GM06990 (cell line): ENCODE measurements around the gene ZNF335.

Source experiments
- DNase-seq: peaks from one replicate; pipeline ENCODE4 v3.0.0-alpha.2; 2011; ENCODE audit not compliant: insufficient read length; ENCODE audit errors: extremely low read depth
- H3K27me3 ChIP-seq: replicated peaks from 2 replicates; pipeline ENCODE4 v1.6.0; 2011; ENCODE audit warnings: low read length; ENCODE audit not compliant: control insufficient read depth, insufficient read depth
- H3K36me3 ChIP-seq: 2 replicates; pipeline ENCODE4 v1.5.1; 2011; ENCODE audit warnings: low read length; ENCODE audit not compliant: control insufficient read depth, insufficient read depth
- H3K4me3 ChIP-seq: replicated peaks from 2 replicates; pipeline ENCODE4 v1.5.1; 2011; ENCODE audit warnings: low read depth, mild to moderate bottlenecking, control low read depth, low read length
- TF ChIP-seq, protein P1 (sequence below): IDR thresholded peaks from 2 replicates; pipeline ENCODE4 v1.5.1; 2011; ENCODE audit warnings: low read length, control low read depth, mild to moderate bottlenecking, inconsistent platforms; ENCODE audit not compliant: insufficient read depth, poor library complexity, severe bottlenecking

Gene ZNF335, protein sequence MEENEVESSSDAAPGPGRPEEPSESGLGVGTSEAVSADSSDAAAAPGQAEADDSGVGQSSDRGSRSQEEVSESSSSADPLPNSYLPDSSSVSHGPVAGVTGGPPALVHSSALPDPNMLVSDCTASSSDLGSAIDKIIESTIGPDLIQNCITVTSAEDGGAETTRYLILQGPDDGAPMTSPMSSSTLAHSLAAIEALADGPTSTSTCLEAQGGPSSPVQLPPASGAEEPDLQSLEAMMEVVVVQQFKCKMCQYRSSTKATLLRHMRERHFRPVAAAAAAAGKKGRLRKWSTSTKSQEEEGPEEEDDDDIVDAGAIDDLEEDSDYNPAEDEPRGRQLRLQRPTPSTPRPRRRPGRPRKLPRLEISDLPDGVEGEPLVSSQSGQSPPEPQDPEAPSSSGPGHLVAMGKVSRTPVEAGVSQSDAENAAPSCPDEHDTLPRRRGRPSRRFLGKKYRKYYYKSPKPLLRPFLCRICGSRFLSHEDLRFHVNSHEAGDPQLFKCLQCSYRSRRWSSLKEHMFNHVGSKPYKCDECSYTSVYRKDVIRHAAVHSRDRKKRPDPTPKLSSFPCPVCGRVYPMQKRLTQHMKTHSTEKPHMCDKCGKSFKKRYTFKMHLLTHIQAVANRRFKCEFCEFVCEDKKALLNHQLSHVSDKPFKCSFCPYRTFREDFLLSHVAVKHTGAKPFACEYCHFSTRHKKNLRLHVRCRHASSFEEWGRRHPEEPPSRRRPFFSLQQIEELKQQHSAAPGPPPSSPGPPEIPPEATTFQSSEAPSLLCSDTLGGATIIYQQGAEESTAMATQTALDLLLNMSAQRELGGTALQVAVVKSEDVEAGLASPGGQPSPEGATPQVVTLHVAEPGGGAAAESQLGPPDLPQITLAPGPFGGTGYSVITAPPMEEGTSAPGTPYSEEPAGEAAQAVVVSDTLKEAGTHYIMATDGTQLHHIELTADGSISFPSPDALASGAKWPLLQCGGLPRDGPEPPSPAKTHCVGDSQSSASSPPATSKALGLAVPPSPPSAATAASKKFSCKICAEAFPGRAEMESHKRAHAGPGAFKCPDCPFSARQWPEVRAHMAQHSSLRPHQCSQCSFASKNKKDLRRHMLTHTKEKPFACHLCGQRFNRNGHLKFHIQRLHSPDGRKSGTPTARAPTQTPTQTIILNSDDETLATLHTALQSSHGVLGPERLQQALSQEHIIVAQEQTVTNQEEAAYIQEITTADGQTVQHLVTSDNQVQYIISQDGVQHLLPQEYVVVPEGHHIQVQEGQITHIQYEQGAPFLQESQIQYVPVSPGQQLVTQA (N-terminal part only)

DNA sequence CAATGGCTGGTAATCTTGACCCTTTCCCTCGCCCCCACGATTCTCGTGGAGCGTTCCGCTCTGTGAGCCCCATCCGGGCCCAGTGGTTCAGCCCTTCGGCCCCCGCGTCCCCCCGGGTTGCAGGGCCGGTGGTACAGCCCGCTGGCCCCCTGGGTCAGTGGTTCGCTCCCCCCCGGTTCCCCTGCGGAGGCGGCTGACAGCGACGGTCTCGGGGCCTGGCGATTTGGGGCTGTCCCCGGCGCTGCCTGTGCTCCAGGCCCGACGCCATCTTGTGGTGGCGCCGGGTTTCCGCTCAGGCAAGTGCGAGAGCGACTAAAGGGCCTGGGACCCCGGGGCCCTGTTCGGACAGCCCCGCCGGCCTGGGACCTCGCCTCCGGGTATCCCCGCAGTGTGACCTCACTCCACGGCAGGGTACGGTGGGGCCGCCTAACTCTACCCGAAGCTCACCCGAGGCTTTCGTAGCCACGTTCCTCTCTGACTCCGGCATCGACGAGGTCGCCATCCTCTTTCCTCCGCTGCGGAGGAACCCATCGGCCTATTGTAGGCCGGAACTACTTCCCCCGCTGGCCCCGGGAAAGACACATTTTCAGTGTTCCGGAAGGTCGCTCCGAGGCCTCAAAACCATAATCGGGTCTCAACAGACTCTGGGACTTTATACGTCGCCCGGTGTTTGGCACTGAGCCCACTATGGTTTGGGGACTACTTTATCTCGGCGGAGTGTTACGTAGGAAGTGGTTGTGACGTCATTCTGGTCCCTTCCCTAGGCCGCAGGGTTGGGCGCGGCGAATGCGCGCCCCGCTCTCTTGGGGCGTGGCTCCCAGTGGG is at the start of gene ZNF335:
TSS of gene ZNF335 (minus strand) at position 529 of the 825 bp plus-strand sequence. CDS start 793 bp downstream, outside the sequence.
- Histone ChIP-seq H3K4me3 (peak within 1 kb of the TSS; percentile 85), H3K36me3 (peaks cover 22% of the 10 kb centered on the region), H3K27me3 (no peaks in the 10 kb centered on the region)
- DNase-seq = peak; percentile 98
- TF ChIP-seq, protein P1, sequence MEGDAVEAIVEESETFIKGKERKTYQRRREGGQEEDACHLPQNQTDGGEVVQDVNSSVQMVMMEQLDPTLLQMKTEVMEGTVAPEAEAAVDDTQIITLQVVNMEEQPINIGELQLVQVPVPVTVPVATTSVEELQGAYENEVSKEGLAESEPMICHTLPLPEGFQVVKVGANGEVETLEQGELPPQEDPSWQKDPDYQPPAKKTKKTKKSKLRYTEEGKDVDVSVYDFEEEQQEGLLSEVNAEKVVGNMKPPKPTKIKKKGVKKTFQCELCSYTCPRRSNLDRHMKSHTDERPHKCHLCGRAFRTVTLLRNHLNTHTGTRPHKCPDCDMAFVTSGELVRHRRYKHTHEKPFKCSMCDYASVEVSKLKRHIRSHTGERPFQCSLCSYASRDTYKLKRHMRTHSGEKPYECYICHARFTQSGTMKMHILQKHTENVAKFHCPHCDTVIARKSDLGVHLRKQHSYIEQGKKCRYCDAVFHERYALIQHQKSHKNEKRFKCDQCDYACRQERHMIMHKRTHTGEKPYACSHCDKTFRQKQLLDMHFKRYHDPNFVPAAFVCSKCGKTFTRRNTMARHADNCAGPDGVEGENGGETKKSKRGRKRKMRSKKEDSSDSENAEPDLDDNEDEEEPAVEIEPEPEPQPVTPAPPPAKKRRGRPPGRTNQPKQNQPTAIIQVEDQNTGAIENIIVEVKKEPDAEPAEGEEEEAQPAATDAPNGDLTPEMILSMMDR = no peak

DNA sequence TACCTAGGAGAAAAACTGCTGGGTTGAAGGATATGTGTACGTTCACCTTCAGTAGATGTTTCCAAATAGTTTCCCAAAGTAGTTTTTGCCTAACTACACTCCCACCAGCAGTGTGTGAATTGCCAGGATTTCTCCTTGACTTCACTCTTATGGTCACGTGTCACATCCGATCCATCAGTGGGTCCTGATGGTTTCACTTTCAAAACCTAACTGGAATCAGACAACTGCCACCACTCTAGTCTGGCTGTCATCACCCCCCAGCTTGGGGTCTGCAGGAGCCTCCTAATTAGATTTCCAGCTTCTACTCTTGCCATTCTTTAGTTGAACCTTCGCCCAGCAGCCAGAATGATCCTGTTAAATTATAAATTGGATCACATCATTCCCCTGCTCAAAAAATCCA is 48.6 kb upstream of the ZNF335 start:
- Histone ChIP-seq H3K4me3 (no peak overlapping the region), H3K27me3 (no peaks in the 10 kb centered on the region), H3K36me3 (no peaks in the 10 kb centered on the region)
- DNase-seq = no peak
- TF ChIP-seq, protein P1 = no peak

DNA sequence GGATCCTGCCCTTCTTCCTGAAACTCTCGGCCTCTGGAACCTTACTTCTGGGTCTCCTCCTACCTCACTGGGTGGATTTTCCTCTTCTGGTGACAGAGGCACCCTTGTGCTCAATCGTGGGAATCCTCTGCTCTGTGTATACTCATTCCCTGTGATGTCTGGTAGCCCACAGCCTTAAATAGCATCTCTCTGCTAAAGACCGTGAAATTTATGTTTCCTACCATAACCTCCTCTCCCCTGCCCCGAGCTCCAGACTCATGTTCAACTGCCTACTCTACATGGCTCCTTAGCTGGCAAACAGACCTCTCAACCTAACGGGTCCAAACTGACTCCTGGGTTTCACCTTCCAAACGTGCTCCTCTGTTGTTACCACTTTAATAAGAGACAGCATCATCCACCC is 46.6 kb upstream of the ZNF335 start:
- no peak overlapping the region for H3K4me3 ChIP-seq
- DNase-seq = no peak
- H3K27me3 ChIP-seq = no peaks in the 10 kb centered on the region
- TF ChIP-seq, protein P1 = no peak
- no peaks in the 10 kb centered on the region for H3K36me3 ChIP-seq

DNA sequence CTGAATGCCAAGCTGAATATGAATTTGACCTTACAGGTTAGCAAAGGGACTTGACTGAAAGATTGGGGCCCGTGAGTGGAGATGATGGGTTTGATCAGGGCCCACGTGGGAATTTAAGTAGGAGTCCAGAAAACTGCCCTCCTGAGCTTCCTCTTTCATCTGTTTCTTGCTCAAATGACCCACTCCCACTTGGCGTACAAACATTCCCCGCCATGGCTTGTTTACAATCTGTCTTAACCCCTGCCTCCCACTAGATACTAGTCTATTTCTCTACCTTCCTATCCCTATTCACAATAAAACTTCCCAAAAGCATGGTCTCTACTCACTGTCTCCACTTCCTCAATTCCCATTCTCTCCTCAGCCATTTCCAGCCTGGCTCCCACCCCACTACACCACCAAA is 46.1 kb upstream of the ZNF335 start:
- H3K27me3 ChIP-seq = no peaks in the 10 kb centered on the region
- no peak overlapping the region for H3K4me3 ChIP-seq
- DNase-seq = no peak
- H3K36me3 ChIP-seq = no peaks in the 10 kb centered on the region
- TF ChIP-seq, protein P1 = no peak

DNA sequence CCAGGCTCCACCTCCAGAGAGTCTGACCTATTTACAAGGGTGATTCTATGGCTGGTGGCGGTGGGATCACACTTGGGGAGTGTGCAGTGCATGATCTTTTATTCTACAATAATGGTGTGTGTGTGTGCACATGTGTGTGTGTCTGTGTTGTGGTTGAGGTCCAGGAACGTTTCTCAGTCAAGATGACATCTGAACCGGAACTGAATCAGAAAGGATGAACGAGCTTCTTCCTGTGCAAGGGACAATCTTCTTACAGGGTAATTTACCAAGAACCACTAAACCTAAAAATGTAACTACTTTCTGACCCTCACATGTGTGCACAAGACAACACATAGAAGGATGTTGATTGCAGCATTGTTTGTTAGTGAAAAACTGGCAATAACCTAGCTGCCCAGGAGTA is 45.3 kb upstream of the ZNF335 start:
- Histone ChIP-seq H3K4me3 (no peak overlapping the region), H3K36me3 (no peaks in the 10 kb centered on the region), H3K27me3 (no peaks in the 10 kb centered on the region; the same call in 1 of the 2 replicates)
- TF ChIP-seq, protein P1 = no peak
- no peak for DNase-seq
